ENCODE data around the gene OR2AJ1.

GRCh38 chr1:247905181-247905580 is 19.5 kb upstream of the OR2AJ1 start:
- no peak for TF ChIP-seq CTCF (IDR thresholded peaks at IDR 0.05)
- TF ChIP-seq POLR2AphosphoS5 (IDR thresholded peaks at IDR 0.05): no peak

Measured in prostate gland (tissue), 2 donors.